Stimulated activated CD8-positive, alpha-beta memory T cell treated with anti-CD3 and anti-CD28 coated beads, Interleukin-7, amount 100 ng/mL, for 4 hours (primary cell): ENCODE measurements around the gene GLIS1.

Experiments
- DNase-seq, 2 donors: peaks; one replicate each; pipeline ENCODE4 v3.0.0-alpha.2; 2020; ENCODE audit warnings: low read depth in 2 of 2

GLIS1 gene

DNA sequence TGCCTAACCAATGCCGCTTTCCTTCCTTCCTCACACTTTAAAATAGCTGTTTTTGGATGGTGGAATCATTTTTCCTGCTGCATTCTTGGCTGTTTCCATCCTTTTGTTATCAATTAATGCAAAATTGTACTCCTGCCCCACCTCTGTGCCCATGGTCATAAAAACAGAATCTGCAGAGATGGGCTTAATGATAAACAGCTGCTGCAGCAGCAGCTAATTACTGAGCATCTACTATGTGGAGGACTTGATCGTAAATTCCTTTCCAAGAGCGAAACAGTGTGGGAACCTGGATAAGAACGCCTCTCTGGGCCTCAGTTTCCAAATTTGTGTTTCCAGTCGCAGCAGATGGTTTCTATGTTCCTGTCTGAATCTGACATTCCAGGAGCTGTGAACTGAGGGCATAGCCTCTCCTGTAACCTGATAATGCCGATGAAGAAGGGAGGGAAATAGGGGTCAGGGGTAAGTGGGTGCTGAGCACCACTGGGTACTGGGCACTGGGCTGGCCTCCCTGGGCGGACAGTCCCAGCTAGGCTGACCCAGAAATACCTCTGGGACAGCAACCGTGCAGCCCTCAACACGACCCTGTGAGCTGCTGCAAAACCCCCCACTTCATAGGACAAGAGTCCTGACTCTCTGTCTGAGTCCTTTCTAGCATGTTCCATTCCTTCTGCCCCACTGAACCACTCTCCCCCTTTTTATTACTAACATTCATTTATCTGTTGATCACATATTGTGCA, 158.1 kb downstream of the GLIS1 start:
- DNase-seq, result no peak

DNA sequence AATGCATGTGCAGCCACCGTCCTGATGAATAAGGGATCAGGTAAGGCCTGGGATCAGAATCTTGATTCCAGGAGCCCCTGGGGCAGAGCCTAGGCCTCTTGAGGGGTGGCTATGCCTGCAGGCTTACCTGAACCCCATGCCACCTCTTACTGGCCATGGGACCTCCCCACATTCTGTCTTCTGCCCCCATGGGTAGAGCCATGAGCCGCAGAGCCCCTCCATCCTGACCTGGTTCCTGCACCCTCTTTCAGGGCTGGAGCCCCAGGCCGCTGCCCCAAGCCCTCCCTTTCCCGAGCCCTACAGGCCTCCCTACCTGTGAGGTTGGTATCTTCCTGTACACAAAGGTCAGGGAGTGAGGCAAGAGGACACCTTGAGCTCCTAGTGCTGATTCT, 159.0 kb downstream of the GLIS1 start:
- no peak for DNase-seq

DNA sequence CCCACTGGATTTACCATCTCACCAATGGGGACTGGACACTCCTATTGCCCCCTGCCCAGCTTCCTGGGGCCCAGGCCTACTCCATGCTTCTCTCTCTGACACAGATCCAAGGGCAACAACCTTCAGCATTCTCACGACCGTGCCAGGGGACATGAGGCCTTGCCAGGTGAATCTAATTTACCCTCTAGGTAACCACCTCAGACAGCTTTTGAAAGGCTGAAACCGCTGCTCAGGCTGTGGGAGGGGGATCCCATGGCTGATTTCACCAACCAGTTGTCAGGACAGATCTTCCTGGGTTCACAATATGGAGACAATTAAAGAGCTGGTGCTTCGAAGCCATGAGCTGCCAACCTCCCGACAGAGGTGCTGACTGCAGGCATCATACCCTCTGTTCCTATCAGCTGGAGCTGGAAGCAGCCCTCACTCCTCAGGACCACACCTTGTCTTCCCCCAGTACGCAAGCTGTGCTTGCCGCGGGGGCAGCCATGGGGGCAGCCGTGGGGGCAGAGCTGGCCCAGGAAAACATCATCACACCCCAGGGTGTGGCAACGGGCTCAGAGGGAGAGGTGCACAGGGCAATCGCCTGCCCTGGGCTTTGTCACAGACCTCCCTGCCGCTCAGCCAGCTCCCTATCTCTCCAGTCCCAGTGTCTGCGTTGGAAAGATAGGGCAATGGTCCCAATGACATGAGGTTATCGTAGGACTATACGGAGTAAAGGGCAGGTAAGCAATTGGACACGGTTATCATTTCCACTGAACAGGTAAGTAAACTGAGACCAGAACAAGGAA, 159.5 kb downstream of the GLIS1 start:
- no peak for DNase-seq

DNA sequence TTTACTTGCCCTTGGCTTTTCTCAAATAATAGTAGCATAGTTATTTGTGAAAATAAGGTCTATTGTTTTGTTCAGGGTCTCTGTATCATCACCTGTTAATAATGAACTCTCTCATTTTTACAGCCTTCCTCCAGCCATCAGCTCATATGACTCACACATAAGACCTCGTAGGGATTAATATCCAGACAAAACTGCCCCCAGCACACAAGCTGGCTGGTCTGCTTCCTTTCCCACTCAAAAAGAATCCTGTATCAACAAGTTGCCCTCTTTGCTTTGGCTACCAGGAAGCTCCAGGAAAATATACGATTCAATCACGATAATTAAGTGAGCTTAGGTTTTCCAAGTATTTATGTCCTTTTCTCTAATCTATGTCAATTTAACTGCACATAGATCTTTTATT, 160.6 kb downstream of the GLIS1 start:
- DNase-seq, result no peak

DNA sequence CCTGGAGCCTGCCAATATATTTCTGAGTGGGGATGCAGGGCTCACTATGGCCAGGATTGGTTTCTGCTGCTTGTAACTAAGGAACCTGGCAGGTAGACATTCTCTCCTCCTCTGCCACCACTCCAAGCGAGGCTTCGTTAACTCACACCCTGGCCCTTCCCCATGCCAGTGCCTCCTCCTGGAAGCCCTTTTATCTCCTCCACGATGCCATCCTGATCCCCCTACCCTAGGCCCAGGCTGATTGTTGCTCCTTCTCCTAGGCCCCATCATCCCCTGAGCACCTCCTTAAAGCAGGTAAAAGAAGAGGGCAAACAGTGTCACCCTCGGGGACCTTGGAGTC, 161.2 kb downstream of the GLIS1 start:
- no peak for DNase-seq

DNA sequence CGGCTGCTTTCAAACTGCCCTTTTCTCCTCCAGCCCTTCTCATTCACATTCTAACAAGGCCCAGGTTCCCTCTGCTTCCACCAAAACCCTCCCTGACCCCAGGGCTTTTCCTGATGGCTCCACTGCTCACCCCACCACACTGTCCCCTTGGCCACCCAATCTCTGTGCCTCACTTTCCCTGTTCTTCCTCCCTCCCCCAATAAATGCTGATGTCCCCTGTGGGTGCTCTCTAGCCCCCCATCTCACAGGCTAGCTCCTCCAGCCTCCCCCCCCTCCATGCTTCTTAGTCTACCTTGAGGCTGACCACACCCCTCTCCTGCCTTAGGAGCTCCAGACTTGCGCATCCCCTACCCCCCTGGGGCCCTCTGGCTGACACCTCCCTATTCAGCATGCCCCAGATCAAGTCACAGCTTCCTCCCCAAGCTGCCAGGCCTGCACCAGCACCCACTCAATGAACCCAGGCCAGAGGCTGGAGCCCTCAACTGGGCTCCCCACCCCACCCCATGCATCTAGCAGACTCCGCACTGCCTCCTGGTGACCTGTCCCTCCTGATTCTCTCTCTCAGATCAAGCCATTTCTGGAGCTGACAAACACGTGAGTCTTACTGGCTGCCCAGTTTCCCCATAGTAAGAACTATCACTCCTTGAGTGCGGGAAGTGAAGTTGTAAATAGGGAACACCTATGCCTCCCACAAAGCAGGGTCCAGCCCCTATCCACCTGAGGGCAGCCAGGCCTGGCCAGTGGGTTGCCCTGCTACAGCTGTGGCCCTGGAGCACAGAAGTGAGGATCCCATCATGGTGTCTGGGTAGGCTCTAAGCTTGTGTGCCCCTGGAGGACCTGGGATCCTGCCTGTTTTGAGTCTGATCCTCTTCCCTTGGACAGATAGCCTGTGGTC, 161.9 kb downstream of the GLIS1 start:
- no peak for DNase-seq

DNA sequence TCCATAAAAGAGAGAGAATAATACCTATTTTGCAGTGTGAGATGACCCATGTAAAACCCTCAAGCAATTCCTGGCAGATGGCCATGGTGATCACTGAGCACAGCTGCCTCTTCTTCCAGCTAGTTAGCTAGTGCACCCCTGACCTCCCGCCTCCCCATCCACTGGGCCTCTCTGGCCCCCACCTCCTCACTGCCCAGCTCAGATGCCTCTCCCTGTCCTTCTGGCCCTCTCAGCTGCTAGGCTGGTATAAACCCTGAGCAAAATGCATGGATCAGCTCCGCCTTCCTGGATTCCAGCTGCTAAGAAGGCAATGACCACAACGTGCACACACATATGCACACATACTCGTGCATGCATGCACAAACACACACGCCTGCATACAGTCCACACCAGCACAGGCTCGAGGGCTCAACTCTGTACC, 162.6 kb downstream of the GLIS1 start:
- DNase-seq, result no peak

DNA sequence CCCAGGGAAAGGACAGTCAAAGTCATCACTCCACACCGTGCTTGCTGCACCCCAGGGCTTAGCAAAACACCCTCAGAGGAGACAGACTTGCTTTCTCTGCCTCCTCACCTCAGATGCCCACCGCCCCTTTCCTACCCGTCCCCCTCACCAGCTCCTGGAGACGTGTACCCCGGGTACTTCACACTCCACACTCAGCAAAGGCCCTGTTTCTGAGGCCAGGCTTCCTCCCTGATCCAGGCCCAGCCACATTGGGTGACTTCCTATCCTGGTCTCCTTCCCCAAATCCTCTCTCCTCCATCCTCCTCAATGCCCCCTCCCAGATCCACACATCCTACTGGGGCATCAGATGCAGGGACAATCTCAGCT, 163.0 kb downstream of the GLIS1 start:
- no peak for DNase-seq

DNA sequence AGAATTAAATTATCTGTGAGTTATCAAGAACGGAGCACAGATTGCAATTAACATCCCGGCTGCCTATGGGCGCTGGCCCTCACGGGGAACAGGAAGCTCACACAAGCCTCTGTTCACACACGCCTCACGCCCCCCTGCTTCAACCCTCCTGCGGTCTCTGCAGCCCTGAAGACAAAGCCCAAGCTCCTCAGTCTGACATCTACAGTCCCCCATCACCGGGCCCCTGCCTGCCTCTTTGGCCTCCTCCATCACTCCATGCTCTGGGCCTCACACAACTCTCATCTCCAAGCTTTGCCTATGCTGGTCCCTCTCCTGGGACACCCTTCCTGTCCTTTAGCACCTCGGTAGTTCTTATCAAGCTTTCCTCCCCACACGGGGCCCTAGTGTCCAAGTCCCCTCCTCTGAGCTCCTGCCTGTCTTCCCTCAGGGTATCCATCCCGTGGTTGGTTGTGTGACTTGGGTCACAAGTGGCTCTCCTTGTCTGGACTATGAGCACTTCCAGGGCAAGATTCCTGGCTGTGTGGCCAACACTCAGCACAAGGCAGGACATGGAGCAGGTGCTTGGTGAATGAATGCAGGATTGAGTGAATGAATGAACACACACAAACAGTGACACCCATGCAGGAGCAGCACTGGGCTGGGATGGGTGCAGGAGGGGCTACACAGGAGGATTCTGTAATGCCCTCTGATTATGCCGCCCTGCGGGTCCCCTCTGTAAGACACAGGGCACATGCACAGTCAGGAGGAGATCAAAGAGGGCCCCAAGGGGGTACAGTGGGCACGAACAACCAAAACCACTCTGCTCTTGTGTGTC, 163.6 kb downstream of the GLIS1 start:
- no peak for DNase-seq

DNA sequence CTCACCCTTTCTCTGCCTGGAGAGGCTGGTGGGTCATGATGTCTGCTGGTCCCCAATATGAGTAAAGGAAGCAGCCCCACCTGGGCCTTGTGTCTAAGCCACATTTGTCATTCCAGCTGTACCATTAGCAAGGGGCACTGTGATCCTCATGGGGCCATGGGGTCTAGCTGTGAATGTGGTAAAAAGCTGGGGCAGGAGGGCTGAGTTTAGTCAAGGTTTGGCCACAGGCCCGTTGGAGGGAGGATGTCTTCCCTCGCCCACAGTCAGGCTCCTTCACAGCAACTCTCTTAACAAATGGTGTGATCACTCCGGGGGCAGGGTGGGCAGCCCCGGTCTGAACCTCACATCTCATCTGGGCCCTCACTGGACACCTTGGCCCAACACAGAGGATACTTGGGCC, 164.3 kb downstream of the GLIS1 start:
- DNase-seq, result no peak

DNA sequence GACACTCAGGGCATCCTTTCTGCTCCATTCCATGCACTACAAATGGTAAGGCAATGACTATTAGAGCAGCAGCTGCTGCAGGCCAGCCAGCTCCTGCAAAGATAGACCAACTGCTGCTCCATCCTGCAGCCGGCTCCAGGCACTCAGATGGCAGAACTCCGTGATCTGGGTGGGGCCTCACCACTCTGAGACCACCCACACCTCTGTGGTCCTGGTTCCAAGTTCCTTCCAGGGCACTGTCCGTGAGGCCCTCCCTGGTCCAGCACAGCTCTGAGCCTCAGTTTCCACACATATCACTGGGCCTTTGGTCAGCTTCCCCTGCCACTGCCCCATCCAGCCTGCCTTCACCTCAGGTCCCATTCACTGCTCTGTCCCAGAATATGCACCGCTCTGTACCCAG, 165.0 kb downstream of the GLIS1 start:
- no peak for DNase-seq

DNA sequence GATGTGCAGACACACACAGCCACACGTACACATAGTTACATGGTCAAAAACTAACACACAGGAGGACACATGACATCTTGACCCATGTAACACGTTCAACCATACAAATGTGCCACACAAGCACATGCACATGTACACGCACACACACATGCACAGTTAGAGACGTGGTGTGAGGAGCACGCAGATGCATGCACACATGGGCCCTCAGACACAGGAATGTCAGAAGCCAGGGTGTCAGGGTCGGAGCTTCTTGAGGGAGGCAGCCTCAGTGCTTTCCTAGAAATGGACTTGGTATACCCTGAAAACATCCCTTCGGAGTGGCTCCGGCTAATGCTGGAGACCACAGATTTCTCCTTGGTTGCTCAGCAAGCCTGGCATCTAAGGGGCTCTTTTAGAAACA, 165.4 kb downstream of the GLIS1 start:
- DNase-seq, result no peak

DNA sequence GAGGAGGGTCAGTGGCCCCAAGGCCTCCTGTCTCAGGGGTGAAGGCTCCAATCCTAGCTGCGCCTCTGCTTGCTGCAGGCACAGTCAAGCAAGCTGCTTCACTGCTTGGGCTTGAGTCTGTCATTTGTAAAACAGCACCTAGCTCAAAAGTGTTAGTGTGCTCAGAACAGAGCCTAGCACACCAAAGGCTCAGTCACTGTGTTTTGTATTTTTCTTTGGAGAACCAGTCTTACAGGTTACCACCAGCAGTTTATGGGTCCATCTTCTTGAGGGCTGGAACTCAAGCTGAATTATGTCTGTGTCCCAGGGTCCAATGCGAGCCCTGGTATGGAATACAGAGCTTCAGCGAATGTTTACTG, 166.2 kb downstream of the GLIS1 start:
- no peak for DNase-seq

DNA sequence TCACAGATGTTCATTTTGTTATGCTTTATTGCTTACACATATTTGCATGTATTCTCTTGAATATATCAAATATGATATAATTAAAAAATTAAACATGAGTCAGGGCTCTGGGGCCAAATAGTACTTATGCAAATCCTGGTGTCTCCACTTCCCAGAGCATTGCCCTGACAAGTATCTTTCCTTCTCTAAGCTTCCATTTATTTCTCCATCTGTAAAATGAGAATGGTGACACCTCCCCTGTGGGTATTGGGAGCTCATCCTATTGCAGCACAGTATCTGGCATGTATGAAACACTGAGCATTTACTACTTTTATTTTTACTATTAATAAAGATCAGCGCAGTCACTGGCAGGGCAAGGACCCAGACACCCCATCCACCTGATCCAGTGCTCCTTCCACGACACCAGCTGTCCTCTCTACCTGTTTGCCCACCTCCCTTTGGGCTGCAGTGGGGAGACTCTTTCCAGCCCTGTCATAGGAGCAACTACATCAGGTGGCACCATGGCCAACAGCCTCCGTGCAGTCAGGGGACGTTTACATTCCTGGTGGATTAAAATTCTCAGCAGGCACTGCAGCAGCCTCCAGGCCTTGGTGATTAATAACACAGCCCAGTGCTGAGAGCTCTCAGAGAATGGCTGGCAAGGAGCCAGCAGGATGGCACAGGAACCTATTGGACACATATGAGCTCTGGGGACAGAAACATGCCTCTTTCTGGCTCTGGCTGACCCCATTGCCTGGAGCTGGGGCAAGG, 166.7 kb downstream of the GLIS1 start:
- DNase-seq, result no peak

DNA sequence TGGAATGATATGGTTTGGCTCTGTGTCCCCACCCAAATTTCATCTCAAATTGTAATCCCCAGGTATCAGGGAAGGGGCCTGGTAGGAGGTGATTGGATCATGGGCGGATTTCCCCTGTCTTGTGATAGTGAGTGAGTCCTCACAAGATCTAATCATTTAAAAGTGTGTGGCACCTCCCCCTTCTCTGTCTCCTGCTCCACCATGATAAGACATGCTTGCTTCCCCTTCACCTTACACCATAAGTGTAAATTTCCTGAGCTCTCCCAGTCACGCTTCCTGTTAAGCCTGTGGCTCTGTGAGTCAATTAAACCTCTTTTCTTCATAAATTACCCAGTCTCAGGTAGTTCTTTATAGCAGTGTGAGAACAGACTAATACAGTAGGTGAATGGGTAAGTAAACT, 170.4 kb downstream of the GLIS1 start:
- DNase-seq, result no peak

DNA sequence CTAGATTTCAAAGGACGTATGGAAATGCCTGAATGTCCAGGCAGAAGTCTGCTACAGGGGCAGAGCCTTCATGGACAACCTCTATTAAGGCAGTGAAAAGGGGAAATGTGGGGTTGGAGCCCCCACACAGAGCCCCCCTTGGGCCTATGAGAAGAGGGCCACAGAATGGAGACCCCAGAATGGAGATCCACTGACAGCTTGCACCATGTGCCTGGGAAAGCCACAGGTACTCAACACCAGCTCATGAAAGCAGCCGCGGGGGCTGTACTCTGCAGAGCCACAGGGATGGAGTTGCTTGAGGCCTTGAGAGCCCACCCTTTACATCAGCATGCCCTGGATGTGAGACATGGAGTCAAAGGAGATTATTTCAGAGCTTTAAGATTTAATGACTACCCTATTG, 171.1 kb downstream of the GLIS1 start:
- no peak for DNase-seq

DNA sequence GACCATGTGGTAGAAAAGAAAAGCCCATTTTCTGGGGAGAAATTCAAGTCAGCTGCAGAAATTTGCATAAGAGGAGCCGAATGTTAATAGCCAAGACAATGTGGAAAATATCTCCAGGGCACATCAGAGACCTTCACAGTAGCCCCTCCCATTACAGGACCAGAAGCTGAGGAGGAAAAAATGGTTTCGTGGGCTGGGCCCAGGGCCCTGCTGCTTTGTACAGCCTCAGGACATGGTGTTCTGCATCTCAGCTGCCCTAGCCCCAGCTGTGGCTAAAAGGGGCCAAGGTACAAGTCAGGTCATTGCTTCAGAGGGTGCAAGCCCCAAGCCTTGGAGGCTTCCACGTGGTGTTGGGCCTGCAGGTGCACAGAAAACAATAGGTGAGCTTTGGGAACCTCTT, 171.5 kb downstream of the GLIS1 start:
- DNase-seq, result no peak

DNA sequence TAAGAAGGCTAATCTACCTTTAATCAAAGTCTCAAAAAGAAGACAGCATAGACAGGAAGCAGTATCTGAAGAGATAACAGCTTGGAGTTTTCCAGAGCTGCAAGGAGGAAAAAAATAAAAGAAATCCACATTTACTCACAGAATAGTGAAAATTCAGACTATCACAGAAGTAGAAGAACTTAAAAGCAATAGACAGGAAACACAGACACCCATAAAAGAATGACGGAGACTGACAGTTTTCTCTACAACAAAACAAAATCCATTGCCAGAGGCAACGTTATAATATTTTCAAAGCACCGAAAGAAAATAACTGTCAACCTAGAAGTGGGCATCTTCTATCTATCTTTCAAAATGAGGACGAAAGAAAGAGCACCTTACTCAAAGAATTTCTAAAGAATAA, 175.4 kb downstream of the GLIS1 start:
- no peak for DNase-seq

DNA sequence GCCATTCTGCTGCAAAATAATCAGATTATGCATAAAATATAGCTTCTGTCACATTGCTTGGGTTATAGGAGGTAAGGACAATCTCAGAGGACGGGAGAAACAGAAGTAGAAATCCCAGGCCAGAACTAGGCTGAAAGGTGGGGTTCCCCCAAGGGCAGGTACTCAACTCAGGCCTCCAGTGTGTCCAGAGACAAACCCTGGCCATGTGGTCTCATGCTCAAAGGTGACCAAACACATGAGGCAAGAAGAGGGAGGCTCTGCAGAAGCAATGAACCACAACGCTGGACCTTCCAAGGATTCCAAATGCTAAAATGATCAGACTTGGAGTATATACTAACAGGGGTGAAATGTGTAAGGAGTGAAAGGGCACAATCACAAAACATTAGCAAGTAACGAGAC, 176.0 kb downstream of the GLIS1 start:
- DNase-seq, result no peak

DNA sequence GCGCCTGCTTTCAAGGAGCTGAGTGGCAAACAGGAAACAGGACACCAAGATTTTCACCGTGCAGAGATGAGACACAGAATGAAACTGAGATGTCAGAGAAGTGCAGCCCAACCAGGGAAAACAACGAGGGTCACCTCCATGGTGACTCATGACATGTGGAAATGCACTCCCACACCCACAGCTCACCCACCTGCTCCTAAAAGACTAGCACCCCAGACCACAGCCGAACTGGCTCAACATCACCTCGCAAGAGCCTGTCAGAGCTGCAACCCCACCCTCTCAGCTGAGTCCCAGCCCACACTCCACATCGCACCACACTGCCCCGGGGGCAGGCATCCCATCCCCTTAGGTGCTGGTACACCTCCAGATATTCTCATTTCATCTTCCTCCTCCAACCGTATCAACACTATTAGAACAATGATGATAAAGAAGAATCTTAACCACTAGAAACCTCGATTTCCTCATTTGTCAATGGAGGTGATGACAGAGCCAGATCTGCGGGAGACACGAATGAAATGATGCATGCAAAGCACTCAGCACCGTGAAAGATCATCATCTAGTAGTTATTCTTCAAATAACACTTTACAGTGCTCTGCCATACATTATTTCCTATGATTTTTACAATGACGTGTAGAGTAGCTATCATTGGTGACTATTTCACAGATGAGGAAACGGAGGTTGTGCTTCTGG, 176.5 kb downstream of the GLIS1 start:
- peak in 1 of 2 donors; percentile 37 for DNase-seq
